Lower leg skin (tissue), 4 donors: ENCODE measurements around the gene WDR87. TPM values are rescaled to one million over a fixed set of nuclear protein-coding genes. Genes with fewer than 3 reads are reported as not detected.
"Not testable (repeated sequence)": the region's sequence is repeated elsewhere in the genome, so short reads cannot be mapped to it uniquely, and the experiment has no call there.

ENCODE experiments used
- DNase-seq, 2 donors: peaks; one replicate each; pipeline ENCODE4 v3.0.0-alpha.2; 2019; ENCODE audit warnings: low spot score in 2 of 2
- H3K4me3 ChIP-seq: fragments of 200-600 bp; sonication (generic); 2 replicates; pipeline ENCODE4 v1.5.1; 2017; ENCODE audit warnings: mild to moderate bottlenecking, low read depth; ENCODE audit not compliant: poor library complexity, severe bottlenecking
- POLR2A ChIP-seq, 2 donors: fragments of 450-650 bp; IDR thresholded peaks; one replicate each; pipeline ENCODE4 v1.6.1; 2016 to 2017; ENCODE audit warnings: antibody characterized with exemption in 2 of 2, mild to moderate bottlenecking in 1 of 2, moderate library complexity in 1 of 2
- WGBS, 2 donors: methylation state at CpG; one replicate each; pipeline ENCODE4 v1.1.5; 2018; 5-methylcytosine and 5-hydroxymethylcytosine counted together
- intact Hi-C: fragments of 100-400 bp; cut with DNase I; formaldehyde crosslinking; loops from one replicate; pipeline ENCODE4 v1.15.0; 2023; ENCODE audit warnings: low total_unique reads
- total RNA-seq, 4 donors: library from RNA; depleted of rRNA; stranded (reverse); fragments of >200 nt; gene quantifications; one replicate each; pipeline ENCODE4 v1.1.0, GENCODE V29; 2016
- TF ChIP-seq, protein P1 (sequence below), 3 donors: fragments of 450-650 bp; IDR thresholded peaks; one replicate each; pipeline ENCODE4 v1.5.1; 2016; ENCODE audit warnings: antibody characterized with exemption in 3 of 3, mild to moderate bottlenecking in 3 of 3, moderate library complexity in 2 of 3

WDR87 gene
- total RNA-seq, 4 donors from 2014 or later: not detected

GRCh38 chr19:37929355-37929923 lies 23.0 kb upstream of the WDR87 start:
- whole genome bisulfite sequencing, 2 donors: 88 to 89% methylated on average over 4 of the region's 4 CpGs
- no peak for DNase-seq
- intact Hi-C loops: no loop called here
- TF ChIP-seq, protein P1, sequence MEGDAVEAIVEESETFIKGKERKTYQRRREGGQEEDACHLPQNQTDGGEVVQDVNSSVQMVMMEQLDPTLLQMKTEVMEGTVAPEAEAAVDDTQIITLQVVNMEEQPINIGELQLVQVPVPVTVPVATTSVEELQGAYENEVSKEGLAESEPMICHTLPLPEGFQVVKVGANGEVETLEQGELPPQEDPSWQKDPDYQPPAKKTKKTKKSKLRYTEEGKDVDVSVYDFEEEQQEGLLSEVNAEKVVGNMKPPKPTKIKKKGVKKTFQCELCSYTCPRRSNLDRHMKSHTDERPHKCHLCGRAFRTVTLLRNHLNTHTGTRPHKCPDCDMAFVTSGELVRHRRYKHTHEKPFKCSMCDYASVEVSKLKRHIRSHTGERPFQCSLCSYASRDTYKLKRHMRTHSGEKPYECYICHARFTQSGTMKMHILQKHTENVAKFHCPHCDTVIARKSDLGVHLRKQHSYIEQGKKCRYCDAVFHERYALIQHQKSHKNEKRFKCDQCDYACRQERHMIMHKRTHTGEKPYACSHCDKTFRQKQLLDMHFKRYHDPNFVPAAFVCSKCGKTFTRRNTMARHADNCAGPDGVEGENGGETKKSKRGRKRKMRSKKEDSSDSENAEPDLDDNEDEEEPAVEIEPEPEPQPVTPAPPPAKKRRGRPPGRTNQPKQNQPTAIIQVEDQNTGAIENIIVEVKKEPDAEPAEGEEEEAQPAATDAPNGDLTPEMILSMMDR (IDR thresholded peaks at IDR 0.05): no peak
- no peak for TF ChIP-seq POLR2A (IDR thresholded peaks at IDR 0.05)
- no peak overlapping the region for H3K4me3 ChIP-seq

DNA sequence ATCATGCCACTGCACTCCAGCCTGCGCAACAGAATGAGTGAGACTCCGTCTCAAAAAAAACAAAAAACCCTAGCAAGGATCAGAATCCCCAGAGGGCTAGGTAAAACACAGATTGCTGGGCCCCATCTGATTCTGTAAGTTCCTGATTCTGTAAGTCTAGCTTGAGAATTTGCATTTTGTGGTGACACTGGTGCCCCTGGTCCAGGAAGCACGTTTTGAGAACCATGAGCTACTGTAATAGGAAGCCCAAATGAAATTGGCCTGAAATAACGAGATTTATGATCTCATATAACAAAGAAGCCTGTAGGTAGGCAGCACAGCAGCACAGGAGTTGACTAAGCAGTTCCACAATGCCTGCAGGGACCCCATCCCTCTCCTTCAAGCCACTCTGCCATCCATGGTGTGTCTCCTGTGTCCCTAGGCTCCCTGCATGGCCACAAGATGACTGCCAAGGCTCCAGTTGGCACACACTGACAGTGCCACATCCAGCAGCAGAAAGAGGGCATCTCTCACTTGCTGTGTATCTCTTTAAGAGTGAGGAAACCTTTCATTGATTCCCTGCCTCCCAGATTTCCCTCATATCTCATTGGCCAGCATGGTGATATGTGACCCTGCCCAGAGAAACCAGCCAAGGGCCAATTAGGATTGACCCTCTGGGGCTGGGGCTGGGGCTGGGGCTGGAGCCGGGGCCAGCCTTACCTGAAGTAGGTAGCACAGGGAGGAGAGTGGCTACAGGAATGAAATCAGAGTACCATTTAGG lies 22.3 kb upstream of the WDR87 start:
- 68 to 74% methylated on average over 5 of the region's 5 CpGs for WGBS, 2 donors
- intact Hi-C loops: no loop called here
- no peak for TF ChIP-seq POLR2A (IDR thresholded peaks at IDR 0.05)
- TF ChIP-seq, protein P1 (IDR thresholded peaks at IDR 0.05): no peak
- DNase-seq: no peak
- H3K4me3 ChIP-seq: no peak overlapping the region

- TF ChIP-seq, protein P1 (IDR thresholded peaks at IDR 0.05): no peak
- TF ChIP-seq POLR2A (IDR thresholded peaks at IDR 0.05): no peak
- intact Hi-C loops: no loop called here
- no peak overlapping the region for H3K4me3 ChIP-seq
- DNase-seq: no peak
- WGBS, 2 donors: 74 to 77% methylated on average over 5 of the region's 5 CpGs
Measured at GRCh38 chr19:37926711-37927110, 20.3 kb upstream of the WDR87 start.

GRCh38 chr19:37926255-37926654 lies 19.9 kb upstream of the WDR87 start:
- TF ChIP-seq POLR2A (IDR thresholded peaks at IDR 0.05): no peak
- TF ChIP-seq, protein P1 (IDR thresholded peaks at IDR 0.05): no peak
- H3K4me3 ChIP-seq: no peak overlapping the region
- no peak for DNase-seq
- WGBS, 2 donors: 82 to 87% methylated on average over 10 of the region's 10 CpGs
- intact Hi-C loops: no loop called here

DNA sequence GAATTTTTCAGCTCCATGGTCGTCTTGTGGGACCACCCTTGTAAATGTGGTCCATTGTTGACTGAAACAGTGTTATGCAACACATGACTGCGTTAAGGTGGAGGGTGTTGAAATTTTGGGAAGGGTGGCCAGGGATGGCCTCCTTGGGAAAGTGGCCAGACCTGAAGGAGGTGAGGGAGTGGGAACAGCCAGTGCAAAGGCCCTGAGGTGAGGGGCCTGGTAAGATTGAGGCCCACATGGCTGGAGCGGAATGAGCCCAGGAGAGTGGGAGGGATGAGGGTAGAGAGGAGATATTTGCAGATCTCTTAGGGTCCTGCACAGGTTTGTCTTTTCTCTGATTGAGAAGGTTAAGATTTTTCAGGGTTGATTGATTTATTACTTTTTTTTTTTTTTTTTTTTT lies 18.8 kb upstream of the WDR87 start:
- DNase-seq: no peak
- no peak overlapping the region for H3K4me3 ChIP-seq
- no peak for TF ChIP-seq POLR2A (IDR thresholded peaks at IDR 0.05)
- TF ChIP-seq, protein P1 (IDR thresholded peaks at IDR 0.05): no peak
- WGBS, 2 donors: 95% methylated on average over 3 of the region's 3 CpGs
- intact Hi-C loops: no loop called here

- intact Hi-C loops, H3K4me3 ChIP-seq, DNase-seq: not testable (repeated sequence)
- 88 to 92% methylated on average over 8 of the region's 8 CpGs for WGBS, 2 donors
Measured at GRCh38 chr19:37924573-37924972, 18.2 kb upstream of the WDR87 start.
